ENCODE data around the gene PACRG. TPM values are rescaled to one million over a fixed set of nuclear protein-coding genes. Genes with fewer than 3 reads are reported as not detected.

PACRG gene
- total RNA-seq, 1 donor from 2014 or later, result 7.3 TPM

- FAIRE-seq (no peak), DNase-seq (ENCODE audit: low spot score in 2 of 2) (no peak)
Observed at GRCh38 chr6:162709431-162709830, 18.3 kb upstream of the PACRG start.

GRCh38 chr6:162710419-162710818 lies 17.4 kb upstream of the PACRG start:
- FAIRE-seq, result no peak

GRCh38 chr6:162710936-162711335 lies 16.8 kb upstream of the PACRG start:
- DNase-seq (ENCODE audit: low spot score in 2 of 2), result no peak
- FAIRE-seq, result no peak

More at GRCh38 chr6:162710419-162710818, 17.4 kb upstream of the PACRG start:
- DNase-seq (ENCODE audit: low spot score in 2 of 2), result no peak

GRCh38 chr6:162711376-162711775 lies 16.4 kb upstream of the PACRG start:
- DNase-seq (ENCODE audit: low spot score in 2 of 2), result no peak
- no peak for FAIRE-seq

- DNase-seq (ENCODE audit: low spot score in 2 of 2) (no peak), FAIRE-seq (no peak)
Observed at GRCh38 chr6:162712694-162713093, 15.1 kb upstream of the PACRG start.

- FAIRE-seq (no peak), DNase-seq (ENCODE audit: low spot score in 2 of 2) (no peak)
Observed at GRCh38 chr6:162713974-162714780, 13.6 kb upstream of the PACRG start.

- no peak for FAIRE-seq
Observed at GRCh38 chr6:162715601-162716000, 12.2 kb upstream of the PACRG start.

GRCh38 chr6:162719528-162719927 lies 8.2 kb upstream of the PACRG start:
- no peak for DNase-seq (ENCODE audit: low spot score in 2 of 2)
- FAIRE-seq, result no peak

More at GRCh38 chr6:162715601-162716000, 12.2 kb upstream of the PACRG start:
- no peak for DNase-seq (ENCODE audit: low spot score in 2 of 2)

GRCh38 chr6:162721404-162721687 lies 6.4 kb upstream of the PACRG start:
- FAIRE-seq, result no peak

GRCh38 chr6:162722226-162722625 lies 5.5 kb upstream of the PACRG start:
- no peak for DNase-seq (ENCODE audit: low spot score in 2 of 2)
- FAIRE-seq, result no peak

More at GRCh38 chr6:162721404-162721687, 6.4 kb upstream of the PACRG start:
- no peak for DNase-seq (ENCODE audit: low spot score in 2 of 2)

- no peak for FAIRE-seq
- no peak for DNase-seq (ENCODE audit: low spot score in 2 of 2)
Observed at GRCh38 chr6:162722633-162723032, 5.1 kb upstream of the PACRG start.

- no peak for FAIRE-seq
- DNase-seq (ENCODE audit: low spot score in 2 of 2), result peak; percentile 22 to 23
Observed at GRCh38 chr6:162726947-162727321, 840 bp upstream of the PACRG start.

- no peak for FAIRE-seq
- no peak for DNase-seq (ENCODE audit: low spot score in 2 of 2)
Observed at GRCh38 chr6:162728197-162728596, 423 bp downstream of the PACRG start.

GRCh38 chr6:162728706-162729105 lies 932 bp downstream of the PACRG start:
- DNase-seq (ENCODE audit: low spot score in 2 of 2), result no peak
- FAIRE-seq, result no peak

GRCh38 chr6:162730502-162730901 lies 2.7 kb downstream of the PACRG start:
- FAIRE-seq, result no peak

GRCh38 chr6:162733489-162733888 lies 5.7 kb downstream of the PACRG start:
- FAIRE-seq (no peak), DNase-seq (ENCODE audit: low spot score in 2 of 2) (no peak)

More at GRCh38 chr6:162730502-162730901, 2.7 kb downstream of the PACRG start:
- DNase-seq (ENCODE audit: low spot score in 2 of 2), result no peak

- DNase-seq (ENCODE audit: low spot score in 2 of 2) (no peak), FAIRE-seq (no peak)
Observed at GRCh38 chr6:162736961-162737360, 9.2 kb downstream of the PACRG start.

- DNase-seq (ENCODE audit: low spot score in 2 of 2) (no peak), FAIRE-seq (no peak)
Observed at GRCh38 chr6:162750776-162751175, 23.0 kb downstream of the PACRG start.

GRCh38 chr6:162751211-162751859 lies 23.6 kb downstream of the PACRG start:
- no peak for FAIRE-seq

GRCh38 chr6:162753775-162754174 lies 26.0 kb downstream of the PACRG start:
- no peak for DNase-seq (ENCODE audit: low spot score in 2 of 2)
- no peak for FAIRE-seq

More at GRCh38 chr6:162751211-162751859, 23.6 kb downstream of the PACRG start:
- no peak for DNase-seq (ENCODE audit: low spot score in 2 of 2)

- DNase-seq (ENCODE audit: low spot score in 2 of 2) (no peak), FAIRE-seq (no peak)
Observed at GRCh38 chr6:162770136-162770535, 42.4 kb downstream of the PACRG start.

- peak; percentile 6 for FAIRE-seq
- DNase-seq (ENCODE audit: low spot score in 2 of 2), result no peak
Observed at GRCh38 chr6:162770955-162771354, 43.2 kb downstream of the PACRG start.

Measured in frontal cortex (tissue), 4 donors.